ENCODE results near the gene NOLC1. TPM values are rescaled to one million over a fixed set of nuclear protein-coding genes. Genes with fewer than 3 reads are reported as not detected.

The NOLC1 gene
- total RNA-seq, 4 donors from 2014 or later, result 19.0 to 149 (median 34.2) TPM

DNA sequence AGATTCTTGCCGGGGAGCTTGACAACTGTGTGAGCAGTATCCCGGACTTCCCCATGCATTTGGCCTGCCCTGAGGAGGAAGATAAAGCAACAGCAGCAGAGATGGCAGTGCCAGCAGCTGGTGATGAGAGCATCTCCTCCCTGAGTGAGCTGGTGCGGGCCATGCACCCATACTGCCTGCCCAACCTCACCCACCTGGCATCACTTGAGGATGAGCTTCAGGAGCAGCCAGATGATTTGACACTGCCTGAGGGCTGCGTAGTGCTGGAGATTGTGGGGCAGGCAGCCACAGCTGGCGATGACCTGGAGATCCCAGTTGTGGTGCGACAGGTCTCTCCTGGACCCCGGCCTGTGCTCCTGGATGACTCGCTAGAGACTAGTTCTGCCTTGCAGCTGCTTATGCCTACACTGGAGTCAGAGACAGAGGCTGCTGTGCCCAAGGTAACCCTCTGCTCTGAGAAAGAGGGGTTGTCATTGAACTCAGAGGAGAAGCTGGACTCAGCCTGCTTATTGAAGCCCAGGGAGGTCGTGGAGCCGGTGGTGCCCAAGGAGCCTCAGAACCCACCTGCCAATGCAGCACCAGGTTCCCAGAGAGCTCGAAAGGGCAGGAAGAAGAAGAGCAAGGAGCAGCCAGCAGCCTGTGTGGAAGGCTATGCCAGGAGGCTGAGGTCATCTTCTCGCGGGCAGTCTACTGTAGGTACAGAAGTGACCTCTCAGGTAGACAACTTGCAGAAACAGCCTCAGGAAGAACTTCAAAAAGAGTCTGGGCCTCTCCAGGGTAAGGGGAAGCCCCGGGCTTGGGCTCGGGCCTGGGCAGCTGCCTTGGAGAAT lies 12.7 kb upstream of the NOLC1 start:
- peaks cover 0 to 68% (median 0%) of the 10 kb centered on the region in 3 donors for H3K36me3 ChIP-seq
- peaks cover 0 to 21% (median 2%) of the 10 kb centered on the region in 4 donors for H3K4me1 ChIP-seq
- H3K27ac ChIP-seq, result no peak overlapping the region
- no peaks in the 10 kb centered on the region for H3K27me3 ChIP-seq
- no peak overlapping the region for H3K4me3 ChIP-seq
- no peaks in the 10 kb centered on the region for H3K9me3 ChIP-seq
- no peak for DNase-seq
- TF ChIP-seq, protein P1, sequence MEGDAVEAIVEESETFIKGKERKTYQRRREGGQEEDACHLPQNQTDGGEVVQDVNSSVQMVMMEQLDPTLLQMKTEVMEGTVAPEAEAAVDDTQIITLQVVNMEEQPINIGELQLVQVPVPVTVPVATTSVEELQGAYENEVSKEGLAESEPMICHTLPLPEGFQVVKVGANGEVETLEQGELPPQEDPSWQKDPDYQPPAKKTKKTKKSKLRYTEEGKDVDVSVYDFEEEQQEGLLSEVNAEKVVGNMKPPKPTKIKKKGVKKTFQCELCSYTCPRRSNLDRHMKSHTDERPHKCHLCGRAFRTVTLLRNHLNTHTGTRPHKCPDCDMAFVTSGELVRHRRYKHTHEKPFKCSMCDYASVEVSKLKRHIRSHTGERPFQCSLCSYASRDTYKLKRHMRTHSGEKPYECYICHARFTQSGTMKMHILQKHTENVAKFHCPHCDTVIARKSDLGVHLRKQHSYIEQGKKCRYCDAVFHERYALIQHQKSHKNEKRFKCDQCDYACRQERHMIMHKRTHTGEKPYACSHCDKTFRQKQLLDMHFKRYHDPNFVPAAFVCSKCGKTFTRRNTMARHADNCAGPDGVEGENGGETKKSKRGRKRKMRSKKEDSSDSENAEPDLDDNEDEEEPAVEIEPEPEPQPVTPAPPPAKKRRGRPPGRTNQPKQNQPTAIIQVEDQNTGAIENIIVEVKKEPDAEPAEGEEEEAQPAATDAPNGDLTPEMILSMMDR (IDR thresholded peaks at IDR 0.05), result no peak
- no peak for TF ChIP-seq POLR2A (IDR thresholded peaks at IDR 0.05)

DNA sequence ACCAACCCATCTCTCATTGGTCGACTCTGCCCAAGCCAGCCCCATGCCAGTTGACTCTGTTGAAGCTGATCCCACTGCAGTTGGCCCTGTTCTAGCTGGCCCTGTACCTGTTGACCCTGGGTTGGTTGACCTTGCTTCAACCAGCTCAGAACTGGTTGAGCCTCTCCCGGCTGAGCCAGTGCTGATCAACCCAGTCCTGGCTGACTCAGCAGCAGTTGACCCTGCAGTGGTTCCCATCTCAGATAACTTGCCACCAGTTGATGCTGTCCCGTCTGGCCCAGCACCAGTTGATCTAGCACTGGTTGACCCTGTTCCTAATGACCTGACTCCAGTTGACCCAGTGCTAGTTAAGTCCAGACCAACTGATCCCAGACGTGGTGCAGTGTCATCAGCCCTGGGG lies 12.0 kb upstream of the NOLC1 start:
- TF ChIP-seq, protein P1 (IDR thresholded peaks at IDR 0.05), result no peak
- Histone ChIP-seq H3K36me3 (peaks cover 0 to 75% (median 0%) of the 10 kb centered on the region in 3 donors), H3K4me3 (no peak overlapping the region), H3K9me3 (no peaks in the 10 kb centered on the region), H3K27ac (no peak overlapping the region), H3K27me3 (no peaks in the 10 kb centered on the region), H3K4me1 (peaks cover 0 to 14% (median 0%) of the 10 kb centered on the region in 4 donors)
- DNase-seq, result no peak

DNA sequence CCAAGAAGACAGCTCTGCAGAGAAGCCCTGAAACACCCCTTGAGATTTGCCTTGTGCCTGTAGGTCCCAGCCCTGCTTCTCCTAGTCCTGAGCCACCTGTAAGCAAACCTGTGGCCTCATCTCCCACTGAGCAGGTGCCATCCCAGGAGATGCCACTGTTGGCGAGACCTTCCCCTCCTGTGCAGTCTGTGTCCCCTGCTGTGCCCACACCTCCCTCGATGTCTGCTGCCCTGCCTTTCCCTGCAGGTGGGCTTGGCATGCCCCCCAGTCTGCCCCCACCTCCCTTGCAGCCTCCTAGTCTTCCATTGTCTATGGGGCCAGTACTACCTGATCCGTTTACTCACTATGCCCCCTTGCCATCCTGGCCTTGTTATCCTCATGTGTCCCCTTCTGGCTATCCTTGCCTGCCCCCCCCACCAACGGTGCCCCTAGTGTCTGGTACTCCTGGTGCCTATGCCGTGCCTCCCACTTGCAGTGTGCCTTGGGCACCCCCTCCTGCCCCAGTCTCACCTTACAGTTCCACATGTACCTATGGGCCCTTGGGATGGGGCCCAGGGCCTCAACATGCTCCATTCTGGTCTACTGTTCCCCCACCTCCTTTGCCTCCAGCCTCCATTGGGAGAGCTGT lies 11.2 kb upstream of the NOLC1 start:
- Histone ChIP-seq H3K4me1 (peaks cover 0 to 7% (median 0%) of the 10 kb centered on the region in 4 donors), H3K27ac (no peak overlapping the region), H3K9me3 (no peaks in the 10 kb centered on the region), H3K27me3 (no peaks in the 10 kb centered on the region), H3K36me3 (peaks cover 0 to 75% (median 0%) of the 10 kb centered on the region in 3 donors), H3K4me3 (no peak overlapping the region)
- no peak for TF ChIP-seq POLR2A (IDR thresholded peaks at IDR 0.05)
- TF ChIP-seq, protein P1 (IDR thresholded peaks at IDR 0.05), result no peak
- DNase-seq, result no peak

DNA sequence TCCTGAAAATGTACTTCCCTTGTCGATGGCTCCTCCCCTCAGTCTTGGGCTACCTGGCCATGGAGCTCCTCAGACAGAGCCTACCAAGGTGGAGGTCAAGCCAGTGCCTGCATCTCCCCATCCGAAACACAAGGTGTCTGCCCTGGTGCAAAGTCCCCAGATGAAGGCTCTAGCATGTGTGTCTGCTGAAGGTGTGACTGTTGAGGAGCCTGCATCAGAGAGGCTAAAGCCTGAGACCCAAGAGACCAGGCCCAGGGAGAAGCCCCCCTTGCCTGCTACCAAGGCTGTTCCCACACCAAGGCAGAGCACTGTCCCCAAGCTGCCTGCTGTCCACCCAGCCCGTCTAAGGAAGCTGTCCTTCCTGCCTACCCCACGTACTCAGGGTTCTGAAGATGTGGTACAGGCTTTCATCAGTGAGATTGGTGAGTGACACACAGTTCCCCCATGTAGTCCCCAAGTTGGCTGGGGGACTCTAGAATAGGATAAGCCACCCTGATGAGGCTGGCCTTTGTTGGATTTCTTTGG lies 10.5 kb upstream of the NOLC1 start:
- Histone ChIP-seq H3K4me1 (peaks cover 0 to 2% (median 0%) of the 10 kb centered on the region in 4 donors), H3K9me3 (no peaks in the 10 kb centered on the region), H3K27me3 (no peaks in the 10 kb centered on the region), H3K27ac (no peak overlapping the region), H3K4me3 (no peak overlapping the region), H3K36me3 (peaks cover 0 to 76% (median 0%) of the 10 kb centered on the region in 3 donors)
- TF ChIP-seq, protein P1 (IDR thresholded peaks at IDR 0.05), result no peak
- TF ChIP-seq POLR2A (IDR thresholded peaks at IDR 0.05), result no peak
- DNase-seq, result no peak

DNA sequence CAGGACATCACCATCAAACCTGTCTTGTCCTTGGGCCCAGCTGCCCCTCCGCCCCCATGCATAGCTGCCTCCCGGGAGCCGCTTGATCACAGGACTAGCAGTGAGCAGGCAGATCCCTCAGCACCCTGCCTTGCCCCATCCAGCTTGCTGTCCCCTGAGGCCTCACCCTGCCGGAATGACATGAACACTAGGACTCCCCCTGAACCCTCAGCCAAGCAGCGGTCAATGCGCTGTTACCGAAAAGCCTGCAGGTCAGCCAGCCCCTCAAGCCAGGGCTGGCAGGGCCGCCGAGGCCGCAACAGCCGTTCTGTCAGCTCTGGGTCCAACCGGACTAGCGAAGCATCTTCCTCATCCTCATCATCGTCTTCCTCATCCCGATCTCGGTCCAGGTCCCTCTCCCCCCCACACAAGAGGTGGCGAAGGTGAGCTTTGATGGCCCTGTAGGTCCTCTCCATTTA lies 5.2 kb upstream of the NOLC1 start:
- Histone ChIP-seq H3K27me3 (no peaks in the 10 kb centered on the region), H3K27ac (no peak overlapping the region), H3K4me3 (no peak overlapping the region), H3K9me3 (no peaks in the 10 kb centered on the region), H3K4me1 (peaks cover 0 to 5% (median 0%) of the 10 kb centered on the region in 4 donors), H3K36me3 (peaks cover 0 to 63% (median 0%) of the 10 kb centered on the region in 3 donors)
- TF ChIP-seq, protein P1 (IDR thresholded peaks at IDR 0.05), result no peak
- no peak for TF ChIP-seq POLR2A (IDR thresholded peaks at IDR 0.05)
- DNase-seq, result no peak

Measured in Peyer's patch (tissue), 4 donors.